GM19193 (cell line): ENCODE measurements around the gene RANBP17.

Experiments
- POLR2A ChIP-seq: IDR thresholded peaks from 4 replicates; pipeline ENCODE4 v1.6.1; 2011; ENCODE audit not compliant: insufficient read depth, insufficient read length; ENCODE audit errors: extremely low read depth

RANBP17 gene

GRCh38 chr5:170861917-170862766, at the start of gene RANBP17:
Gene RANBP17 (plus strand): TSS chr5:170862018.
- TF ChIP-seq POLR2A: no peak

GRCh38 chr5:170813231-170813630, 48.6 kb upstream of the RANBP17 start:
- no peak for TF ChIP-seq POLR2A

- no peak for TF ChIP-seq POLR2A
These were observed 44.6 kb upstream of the RANBP17 start for GRCh38 chr5:170817195-170817594.

- TF ChIP-seq POLR2A: no peak
These were observed 43.6 kb upstream of the RANBP17 start for GRCh38 chr5:170818232-170818631.

GRCh38 chr5:170819824-170820223, 42.0 kb upstream of the RANBP17 start:
- TF ChIP-seq POLR2A: no peak

- no peak for TF ChIP-seq POLR2A
These were observed 40.5 kb upstream of the RANBP17 start for GRCh38 chr5:170821257-170821800.

GRCh38 chr5:170826117-170826516, 35.7 kb upstream of the RANBP17 start:
- no peak for TF ChIP-seq POLR2A

- TF ChIP-seq POLR2A: no peak
These were observed 29.6 kb upstream of the RANBP17 start for GRCh38 chr5:170832241-170832640.

- TF ChIP-seq POLR2A: no peak
These were observed 25.6 kb upstream of the RANBP17 start for GRCh38 chr5:170836226-170836625.

- TF ChIP-seq POLR2A: no peak
These were observed 17.9 kb upstream of the RANBP17 start for GRCh38 chr5:170843870-170844269.

- no peak for TF ChIP-seq POLR2A
These were observed 17.2 kb upstream of the RANBP17 start for GRCh38 chr5:170844651-170845050.

- TF ChIP-seq POLR2A: no peak
These were observed 15.4 kb upstream of the RANBP17 start for GRCh38 chr5:170846416-170846815.

GRCh38 chr5:170846846-170847245, 15.0 kb upstream of the RANBP17 start:
- TF ChIP-seq POLR2A: no peak

GRCh38 chr5:170848033-170848432, 13.8 kb upstream of the RANBP17 start:
- no peak for TF ChIP-seq POLR2A

- no peak for TF ChIP-seq POLR2A
These were observed 12.4 kb upstream of the RANBP17 start for GRCh38 chr5:170849374-170849773.

- no peak for TF ChIP-seq POLR2A
These were observed 7.3 kb upstream of the RANBP17 start for GRCh38 chr5:170854566-170854965.

- TF ChIP-seq POLR2A: no peak
These were observed 4.8 kb upstream of the RANBP17 start for GRCh38 chr5:170857066-170857465.

GRCh38 chr5:170860415-170860814, 1.4 kb upstream of the RANBP17 start:
- TF ChIP-seq POLR2A: no peak
